IMR-90 (cell line): Measurements from ENCODE around the gene OPA3.

Experiments
- MAFK ChIP-seq: IDR thresholded peaks from 2 replicates; pipeline ENCODE4 v1.6.1; 2012; ENCODE audit warnings: low read depth, low read length, improper control_type of control experiment
- MAZ ChIP-seq: IDR thresholded peaks from 2 replicates; pipeline ENCODE4 v1.6.1; 2012; ENCODE audit warnings: low read depth, mild to moderate bottlenecking, low read length, improper control_type of control experiment, moderate library complexity, borderline replicate concordance
- POLR2A ChIP-seq: IDR thresholded peaks from 2 replicates; pipeline ENCODE4 v1.6.1; 2012; ENCODE audit warnings: mild to moderate bottlenecking, low read depth, low read length
- RCOR1 ChIP-seq: IDR thresholded peaks from 2 replicates; pipeline ENCODE4 v1.6.1; 2012; ENCODE audit warnings: mild to moderate bottlenecking, low read length, improper control_type of control experiment; ENCODE audit not compliant: insufficient replicate concordance
- SMC3 ChIP-seq: fragments of 150-350 bp; IDR thresholded peaks from 2 replicates; pipeline ENCODE4 v1.6.1; 2016; ENCODE audit warnings: low read depth, mild to moderate bottlenecking, antibody characterized with exemption, low read length, moderate library complexity
- TF ChIP-seq, protein P1 (sequence below): conservative IDR thresholded peaks from 2 replicates; pipeline ENCODE4 v1.5.1; 2012; ENCODE audit warnings: mild to moderate bottlenecking, low read depth, low read length, improper control_type of control experiment
- TF ChIP-seq, protein P2 (sequence below): fragments of 150-350 bp; IDR thresholded peaks from 2 replicates; pipeline ENCODE4 v1.6.1; 2016; ENCODE audit warnings: low read depth, mild to moderate bottlenecking, low read length, moderate library complexity, borderline replicate concordance

- TF ChIP-seq SMC3 (no peak), MAZ (no peak), MAFK (no peak), POLR2A (no peak), RCOR1 (no peak)
- TF ChIP-seq, protein P1, sequence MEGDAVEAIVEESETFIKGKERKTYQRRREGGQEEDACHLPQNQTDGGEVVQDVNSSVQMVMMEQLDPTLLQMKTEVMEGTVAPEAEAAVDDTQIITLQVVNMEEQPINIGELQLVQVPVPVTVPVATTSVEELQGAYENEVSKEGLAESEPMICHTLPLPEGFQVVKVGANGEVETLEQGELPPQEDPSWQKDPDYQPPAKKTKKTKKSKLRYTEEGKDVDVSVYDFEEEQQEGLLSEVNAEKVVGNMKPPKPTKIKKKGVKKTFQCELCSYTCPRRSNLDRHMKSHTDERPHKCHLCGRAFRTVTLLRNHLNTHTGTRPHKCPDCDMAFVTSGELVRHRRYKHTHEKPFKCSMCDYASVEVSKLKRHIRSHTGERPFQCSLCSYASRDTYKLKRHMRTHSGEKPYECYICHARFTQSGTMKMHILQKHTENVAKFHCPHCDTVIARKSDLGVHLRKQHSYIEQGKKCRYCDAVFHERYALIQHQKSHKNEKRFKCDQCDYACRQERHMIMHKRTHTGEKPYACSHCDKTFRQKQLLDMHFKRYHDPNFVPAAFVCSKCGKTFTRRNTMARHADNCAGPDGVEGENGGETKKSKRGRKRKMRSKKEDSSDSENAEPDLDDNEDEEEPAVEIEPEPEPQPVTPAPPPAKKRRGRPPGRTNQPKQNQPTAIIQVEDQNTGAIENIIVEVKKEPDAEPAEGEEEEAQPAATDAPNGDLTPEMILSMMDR = no peak
- TF ChIP-seq, protein P2, sequence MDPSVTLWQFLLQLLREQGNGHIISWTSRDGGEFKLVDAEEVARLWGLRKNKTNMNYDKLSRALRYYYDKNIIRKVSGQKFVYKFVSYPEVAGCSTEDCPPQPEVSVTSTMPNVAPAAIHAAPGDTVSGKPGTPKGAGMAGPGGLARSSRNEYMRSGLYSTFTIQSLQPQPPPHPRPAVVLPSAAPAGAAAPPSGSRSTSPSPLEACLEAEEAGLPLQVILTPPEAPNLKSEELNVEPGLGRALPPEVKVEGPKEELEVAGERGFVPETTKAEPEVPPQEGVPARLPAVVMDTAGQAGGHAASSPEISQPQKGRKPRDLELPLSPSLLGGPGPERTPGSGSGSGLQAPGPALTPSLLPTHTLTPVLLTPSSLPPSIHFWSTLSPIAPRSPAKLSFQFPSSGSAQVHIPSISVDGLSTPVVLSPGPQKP = no peak
Measured at GRCh38 chr19:45568732-45569131, 15.9 kb downstream of the OPA3 start.
